Endometrial microvascular endothelial cells (primary cell): ENCODE results near the gene SPRN. TPM values are rescaled to one million over a fixed set of nuclear protein-coding genes. Genes with fewer than 3 reads are reported as not detected.
"Not testable (repeated sequence)": the region's sequence is repeated elsewhere in the genome, so short reads cannot be mapped to it uniquely, and the experiment has no call there.

ENCODE experiments used
- in situ Hi-C: cut with HindIII; loops from 2 replicates; pipeline ENCODE4 v1.10.0; 2017; ENCODE audit warnings: low sequenced_read_pairs, low pct_unique_long_range_greater_than_20kb; ENCODE audit errors: inconsistent ontology term
- total RNA-seq: library from RNA; depleted of rRNA; stranded (reverse); fragments of >200 nt; gene quantifications from one replicate; pipeline ENCODE4 v1.2.3, GENCODE V29; 2015; ENCODE audit errors: inconsistent ontology term

SPRN gene
- total RNA-seq, 1 donor from 2014 or later, result 0.19 TPM

- in situ Hi-C loops, result not testable (repeated sequence)
Observed at GRCh38 chr10:133376183-133376582, 48.2 kb downstream of the SPRN start.

DNA sequence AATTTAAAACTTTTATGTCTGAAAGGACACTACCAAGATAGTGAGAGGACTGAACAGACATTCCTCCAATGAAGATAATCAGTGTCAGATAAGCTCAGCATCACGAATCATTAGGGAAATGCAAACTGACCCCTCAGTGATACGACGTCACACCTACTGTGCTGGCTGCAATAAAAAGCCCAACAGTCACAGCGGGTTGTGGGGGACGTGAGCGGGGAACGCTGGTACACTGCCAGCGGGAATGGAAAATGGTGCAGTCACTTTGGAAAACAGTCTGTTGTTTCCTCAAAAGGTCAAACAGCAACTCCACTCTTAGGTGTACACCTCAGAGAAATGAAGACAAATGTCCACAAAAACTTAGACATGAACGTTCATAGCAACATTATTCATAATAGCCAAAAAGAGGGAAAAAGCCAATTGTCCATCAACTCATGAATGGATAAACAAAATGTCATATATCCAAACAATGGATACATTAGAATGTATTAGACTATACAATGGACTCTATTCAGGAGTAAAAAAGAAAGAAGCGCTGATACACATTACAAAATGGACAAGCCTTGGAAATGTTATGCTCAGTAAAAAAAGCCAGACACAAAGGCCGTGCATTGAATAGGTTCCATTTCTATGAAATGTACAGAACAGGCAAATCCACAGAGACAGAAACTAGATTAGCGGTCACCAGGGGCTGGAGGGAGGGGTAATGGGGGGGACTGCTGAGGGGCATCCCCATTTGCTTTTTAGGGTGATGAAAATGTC is 48.9 kb downstream of the SPRN start:
- in situ Hi-C loops, result no loop called here

- in situ Hi-C loops, result no loop called here
Observed at GRCh38 chr10:133373174-133374090, 51.0 kb downstream of the SPRN start, which contains the start of gene ECHS1. ECHS1 (minus strand) TSS chr10:133373354; CDS start chr10:133373333, 21 bp downstream.

DNA sequence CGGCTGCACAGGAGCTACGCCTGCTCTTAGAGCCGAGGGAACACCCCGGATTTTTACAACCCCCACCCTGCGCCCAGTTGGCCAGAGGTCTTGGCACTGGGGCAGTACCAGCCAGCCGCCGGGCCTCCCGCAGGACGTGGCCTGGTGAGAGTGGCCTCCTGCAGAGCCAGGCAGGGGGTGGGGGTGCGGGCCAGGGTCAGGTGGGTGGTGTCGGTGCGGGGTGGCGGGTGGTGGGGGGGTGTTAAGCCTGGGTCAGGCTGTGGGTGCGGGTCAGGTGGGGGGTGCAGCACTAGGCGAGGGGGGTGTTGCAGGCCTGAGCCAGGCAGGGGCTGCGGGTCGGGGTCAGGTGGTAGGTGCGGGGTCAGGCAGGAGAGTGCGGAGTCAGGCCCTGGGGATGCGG is 51.9 kb downstream of the SPRN start:
- in situ Hi-C loops, result no loop called here

Other genes starting within 250 kb of the SPRN start
- not detected for gene UTF1, start 194.4 kb downstream of the SPRN start, total RNA-seq
- gene VENTX, start 186.8 kb downstream of the SPRN start, total RNA-seq, result not detected
- 11.6 TPM for gene ADAM8, start 147.8 kb downstream of the SPRN start, total RNA-seq
- gene TUBGCP2, start 115.8 kb downstream of the SPRN start, total RNA-seq, result 63.8 TPM
- 35.9 TPM for gene ZNF511, start 115.7 kb downstream of the SPRN start, total RNA-seq
- gene CALY, start 87.7 kb downstream of the SPRN start, total RNA-seq, result not detected
- gene PRAP1, start 77.3 kb downstream of the SPRN start, total RNA-seq, result not detected
- 9.9 TPM for gene FUOM, start 66.6 kb downstream of the SPRN start, total RNA-seq
- 136 TPM for gene ECHS1, start 51.3 kb downstream of the SPRN start, total RNA-seq
- 9.3 TPM for gene PAOX, start 45.4 kb downstream of the SPRN start, total RNA-seq
- gene MTG1, start 30.5 kb downstream of the SPRN start, total RNA-seq, result 28.0 TPM
- gene SCART1, start 29.3 kb upstream of the SPRN start, total RNA-seq, result not detected
- not detected for gene CYP2E1, start 102.7 kb upstream of the SPRN start, total RNA-seq
- not detected for gene SYCE1, start 141.0 kb upstream of the SPRN start, total RNA-seq
- not detected for gene FRG2B, start 202.2 kb upstream of the SPRN start, total RNA-seq